ENCODE results near the gene ZRANB3. TPM values are rescaled to one million over a fixed set of nuclear protein-coding genes. Genes with fewer than 3 reads are reported as not detected.

Gene ZRANB3
- total and polyA plus RNA-seq, 2 donors from 2014 or later, result 3.6 to 6.4 TPM

- no peaks in the 10 kb centered on the region for H3K27me3 ChIP-seq (ENCODE audit: control insufficient read depth, insufficient read depth, low read length)
- FAIRE-seq, result no peak
- no peak for DNase-seq
- TF ChIP-seq CTCF (IDR thresholded peaks at IDR 0.05; ENCODE audit: borderline replicate concordance, extremely low read depth, insufficient read depth), result no peak
- no peaks in the 10 kb centered on the region for H3K4me1 ChIP-seq (ENCODE audit: control insufficient read depth in 2 of 3, insufficient read depth in 2 of 3, low read depth in 1 of 3, low read length in 3 of 3)
- H3K4me3 ChIP-seq (ENCODE audit: low read length in 3 of 3), result no peak overlapping the region
- intact Hi-C loops (cut with DNase I), result no loop called here
- H3K36me3 ChIP-seq (ENCODE audit: control insufficient read depth in 2 of 3, insufficient read depth in 3 of 3, low read length in 3 of 3), result no peaks in the 10 kb centered on the region
- no peak overlapping the region for H3K27ac ChIP-seq (ENCODE audit: low read depth in 2 of 2, low read length in 2 of 2)
- H3K9me3 ChIP-seq (ENCODE audit: control insufficient read depth in 2 of 3, insufficient read depth in 1 of 3, low read length in 3 of 3), result no peaks in the 10 kb centered on the region
- H3K9ac ChIP-seq (ENCODE audit: low read length in 3 of 3), result no peak overlapping the region
Measured at GRCh38 chr2:135279209-135279608, 251.8 kb downstream of the ZRANB3 start.

GRCh38 chr2:135276525-135276924 lies 254.5 kb downstream of the ZRANB3 start:
- H3K36me3 ChIP-seq (ENCODE audit: control insufficient read depth in 2 of 3, insufficient read depth in 3 of 3, low read length in 3 of 3), result no peaks in the 10 kb centered on the region
- H3K4me3 ChIP-seq (ENCODE audit: low read length in 3 of 3), result no peak overlapping the region
- H3K9ac ChIP-seq (ENCODE audit: low read length in 3 of 3), result no peak overlapping the region
- intact Hi-C loops (cut with DNase I), result no loop called here
- FAIRE-seq (no peak), DNase-seq (no peak)
- H3K9me3 ChIP-seq (ENCODE audit: control insufficient read depth in 2 of 3, insufficient read depth in 1 of 3, low read length in 3 of 3), result no peaks in the 10 kb centered on the region
- no peaks in the 10 kb centered on the region for H3K4me1 ChIP-seq (ENCODE audit: control insufficient read depth in 2 of 3, insufficient read depth in 2 of 3, low read depth in 1 of 3, low read length in 3 of 3)
- TF ChIP-seq CTCF (IDR thresholded peaks at IDR 0.05; ENCODE audit: borderline replicate concordance, extremely low read depth, insufficient read depth), result no peak
- H3K27me3 ChIP-seq (ENCODE audit: control insufficient read depth, insufficient read depth, low read length), result no peaks in the 10 kb centered on the region
- H3K27ac ChIP-seq (ENCODE audit: low read depth in 2 of 2, low read length in 2 of 2), result no peak overlapping the region

- Histone ChIP-seq H3K27ac (ENCODE audit: low read depth in 2 of 2, low read length in 2 of 2) (no peak overlapping the region), H3K9ac (ENCODE audit: low read length in 3 of 3) (no peak overlapping the region), H3K9me3 (ENCODE audit: control insufficient read depth in 2 of 3, insufficient read depth in 1 of 3, low read length in 3 of 3) (no peaks in the 10 kb centered on the region), H3K4me3 (ENCODE audit: low read length in 3 of 3) (no peak overlapping the region), H3K4me1 (ENCODE audit: control insufficient read depth in 2 of 3, insufficient read depth in 2 of 3, low read depth in 1 of 3, low read length in 3 of 3) (no peaks in the 10 kb centered on the region), H3K27me3 (ENCODE audit: control insufficient read depth, insufficient read depth, low read length) (no peaks in the 10 kb centered on the region), H3K36me3 (ENCODE audit: control insufficient read depth in 2 of 3, insufficient read depth in 3 of 3, low read length in 3 of 3) (no peaks in the 10 kb centered on the region)
- intact Hi-C loops (cut with DNase I), result no loop called here
- DNase-seq (no peak), FAIRE-seq (no peak)
- TF ChIP-seq CTCF (IDR thresholded peaks at IDR 0.05; ENCODE audit: borderline replicate concordance, extremely low read depth, insufficient read depth), result no peak
Measured at GRCh38 chr2:135271006-135271405, 260.0 kb downstream of the ZRANB3 start.

DNA sequence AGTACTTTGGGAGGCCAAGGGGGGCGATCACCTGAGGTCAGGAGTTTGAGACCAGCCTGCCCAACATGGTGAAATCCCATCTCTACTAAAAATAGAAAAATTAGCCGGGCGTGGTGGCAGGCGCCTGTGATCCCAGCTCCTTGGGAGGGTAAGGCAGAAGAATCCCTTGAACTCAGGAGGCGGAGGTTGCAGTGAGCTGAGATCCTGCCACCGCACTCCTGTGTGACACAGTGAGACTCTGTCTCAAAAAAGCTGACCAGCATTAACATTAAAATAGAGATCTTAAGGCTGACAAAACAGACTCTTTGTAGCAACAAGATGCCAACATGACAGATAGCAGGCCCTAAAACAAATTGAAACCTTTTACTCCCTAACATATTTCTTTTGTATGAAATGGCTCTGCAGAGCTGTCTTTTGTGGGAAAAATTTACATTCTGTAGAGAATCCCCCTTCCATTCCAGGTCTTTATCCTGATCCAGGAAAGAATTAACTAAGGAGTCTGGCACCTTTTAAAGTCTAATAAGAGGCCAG lies 265.0 kb downstream of the ZRANB3 start:
- TF ChIP-seq CTCF (IDR thresholded peaks at IDR 0.05; ENCODE audit: borderline replicate concordance, extremely low read depth, insufficient read depth), result no peak
- Histone ChIP-seq H3K4me1 (ENCODE audit: control insufficient read depth in 2 of 3, insufficient read depth in 2 of 3, low read depth in 1 of 3, low read length in 3 of 3) (no peaks in the 10 kb centered on the region), H3K9ac (ENCODE audit: low read length in 3 of 3) (no peak overlapping the region), H3K27ac (ENCODE audit: low read depth in 2 of 2, low read length in 2 of 2) (no peak overlapping the region), H3K4me3 (ENCODE audit: low read length in 3 of 3) (no peak overlapping the region), H3K27me3 (ENCODE audit: control insufficient read depth, insufficient read depth, low read length) (no peaks in the 10 kb centered on the region), H3K36me3 (ENCODE audit: control insufficient read depth in 2 of 3, insufficient read depth in 3 of 3, low read length in 3 of 3) (no peaks in the 10 kb centered on the region), H3K9me3 (ENCODE audit: control insufficient read depth in 2 of 3, insufficient read depth in 1 of 3, low read length in 3 of 3) (no peaks in the 10 kb centered on the region)
- FAIRE-seq, result no peak
- intact Hi-C loops (cut with DNase I), result no loop called here
- no peak for DNase-seq
